ENCODE results near the gene TPSG1. TPM values are rescaled to one million over a fixed set of nuclear protein-coding genes. Genes with fewer than 3 reads are reported as not detected.
A peak's percentile ranks its signal among the peaks of the same experiment; 100 is the strongest.

The TPSG1 gene
- total RNA-seq, 1 donor from 2014 or later, result not detected

GRCh38 chr16:1220841-1221627, 4.0 kb downstream of the TPSG1 start:
- no peak for DNase-seq
- H3K27me3 Mint-ChIP-seq (ENCODE audit: unreplicated experiment), result peaks cover 16% of the 10 kb centered on the region

GRCh38 chr16:1220098-1220728, 4.9 kb downstream of the TPSG1 start:
- no peak for TF ChIP-seq CTCF (IDR thresholded peaks at IDR 0.05; ENCODE audit: partially characterized antibody, unreplicated experiment)
- H3K36me3 Mint-ChIP-seq (ENCODE audit: unreplicated experiment), result no peaks in the 10 kb centered on the region
- no peaks in the 10 kb centered on the region for H3K4me1 Mint-ChIP-seq (ENCODE audit: low read depth, unreplicated experiment)
- no peak for DNase-seq
- no peak overlapping the region for H3K4me3 Mint-ChIP-seq (ENCODE audit: unreplicated experiment)
- peaks cover 11% of the 10 kb centered on the region for H3K27me3 Mint-ChIP-seq (ENCODE audit: unreplicated experiment)
- peaks cover 12% of the 10 kb centered on the region for H3K9me3 Mint-ChIP-seq (ENCODE audit: unreplicated experiment)
- no peak overlapping the region for H3K27ac Mint-ChIP-seq (ENCODE audit: unreplicated experiment)

More at GRCh38 chr16:1220841-1221627, 4.0 kb downstream of the TPSG1 start:
- Mint-ChIP-seq H3K9me3 (ENCODE audit: unreplicated experiment) (peaks cover 17% of the 10 kb centered on the region), H3K36me3 (ENCODE audit: unreplicated experiment) (no peaks in the 10 kb centered on the region), H3K4me1 (ENCODE audit: low read depth, unreplicated experiment) (no peaks in the 10 kb centered on the region), H3K4me3 (ENCODE audit: unreplicated experiment) (no peak overlapping the region), H3K27ac (ENCODE audit: unreplicated experiment) (peak overlapping the region; percentile 6)
- TF ChIP-seq CTCF (IDR thresholded peaks at IDR 0.05; ENCODE audit: partially characterized antibody, unreplicated experiment), result no peak

- H3K4me3 Mint-ChIP-seq (ENCODE audit: unreplicated experiment), result no peak overlapping the region
- no peak for DNase-seq
- no peak overlapping the region for H3K27ac Mint-ChIP-seq (ENCODE audit: unreplicated experiment)
- peaks cover 11% of the 10 kb centered on the region for H3K27me3 Mint-ChIP-seq (ENCODE audit: unreplicated experiment)
- no peaks in the 10 kb centered on the region for H3K4me1 Mint-ChIP-seq (ENCODE audit: low read depth, unreplicated experiment)
- H3K9me3 Mint-ChIP-seq (ENCODE audit: unreplicated experiment), result peaks cover 12% of the 10 kb centered on the region
- TF ChIP-seq CTCF (IDR thresholded peaks at IDR 0.05; ENCODE audit: partially characterized antibody, unreplicated experiment), result no peak
- no peaks in the 10 kb centered on the region for H3K36me3 Mint-ChIP-seq (ENCODE audit: unreplicated experiment)
Observed at GRCh38 chr16:1218930-1219611, 6.0 kb downstream of the TPSG1 start.

GRCh38 chr16:1218061-1218929, 6.8 kb downstream of the TPSG1 start:
- Mint-ChIP-seq H3K9me3 (ENCODE audit: unreplicated experiment) (peaks cover 6% of the 10 kb centered on the region), H3K4me1 (ENCODE audit: low read depth, unreplicated experiment) (no peaks in the 10 kb centered on the region), H3K36me3 (ENCODE audit: unreplicated experiment) (no peaks in the 10 kb centered on the region), H3K27ac (ENCODE audit: unreplicated experiment) (no peak overlapping the region), H3K27me3 (ENCODE audit: unreplicated experiment) (peaks cover 8% of the 10 kb centered on the region), H3K4me3 (ENCODE audit: unreplicated experiment) (no peak overlapping the region)
- DNase-seq, result no peak
- TF ChIP-seq CTCF (IDR thresholded peaks at IDR 0.05; ENCODE audit: partially characterized antibody, unreplicated experiment), result no peak
